Measurements from ENCODE around the gene CCDC51. TPM values are rescaled to one million over a fixed set of nuclear protein-coding genes. Genes with fewer than 3 reads are reported as not detected.

The CCDC51 gene
- total and polyA plus RNA-seq, 2 of the 13 experiments (the other 11 are each of a cell fraction or from before 2014, with no cell fraction given) = 18.1 to 29.4 TPM

DNA sequence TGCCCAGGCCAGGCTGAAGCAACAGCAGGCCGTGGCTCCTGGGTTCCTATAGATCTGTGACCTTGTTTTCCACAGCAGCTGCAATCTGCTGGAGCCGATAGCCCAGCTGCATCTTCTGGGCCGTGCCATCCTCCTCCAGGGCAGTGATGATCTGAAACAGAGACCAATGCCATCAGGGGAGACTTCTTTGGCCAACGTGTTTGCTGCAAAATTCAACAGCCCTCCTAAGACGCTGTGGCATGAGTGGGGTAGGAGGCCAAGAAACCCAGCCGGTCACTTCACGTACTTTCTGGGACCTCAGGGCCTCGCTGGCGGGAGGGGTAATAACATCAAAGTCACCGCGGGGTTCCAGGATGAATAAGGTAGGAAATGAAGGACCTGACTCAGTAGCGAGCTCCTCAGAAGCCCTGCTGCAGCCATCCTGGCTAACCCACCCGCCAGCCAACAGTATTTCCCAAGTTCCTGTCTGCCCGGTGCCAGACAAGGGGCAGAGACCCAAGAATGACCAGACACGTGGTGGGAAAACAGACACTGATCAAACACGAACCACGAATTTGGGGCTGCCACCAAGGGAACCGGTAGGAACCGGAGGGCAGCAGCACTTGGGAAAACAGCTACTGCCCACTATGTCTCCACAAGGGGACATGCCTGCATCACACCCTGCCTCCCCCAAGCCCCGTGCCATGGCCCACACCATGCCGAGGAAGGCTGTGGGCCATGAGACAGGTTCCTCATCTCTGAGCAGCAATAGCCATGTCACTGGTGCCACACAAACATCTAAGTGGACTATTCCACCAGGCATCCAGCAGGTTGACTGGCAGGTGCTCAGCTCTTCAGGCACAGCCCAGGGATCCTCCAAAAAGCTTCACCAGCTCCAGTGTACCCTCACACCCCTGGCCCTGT lies 35.2 kb downstream of the CCDC51 start:
- no TSS peak for BruUV-seq (replicated peaks)
- no peak overlapping the region for H3K4me3 ChIP-seq (replicated peaks in 1 of 3; ENCODE audit: insufficient read depth in 1 of 3, low read depth in 2 of 3, low read length in 3 of 3)
- H3K9me3 ChIP-seq (ENCODE audit: low read length) = no peaks in the 10 kb centered on the region
- ChIA-PET CTCF (ENCODE audit: low intra/inter-chr PET ratio, low total read pairs) (no interaction called here), POLR2A (interaction anchor here (1.3 to 3.3 kb wide), 4 partner anchors 18 to 35 kb away, joined by 3 to 19 read pairs (median 10); partner anchors contain the start of genes CCDC51, PLXNB1 and TMA7)
- peaks cover 52 to 64% of the 10 kb centered on the region in 2 experiments; a peak in 4 of 5 replicates for H3K36me3 ChIP-seq (replicated peaks in 1 of 2; ENCODE audit: control insufficient read depth in 1 of 2, insufficient read depth in 2 of 2, low read length in 2 of 2)
- intact Hi-C loops (cut with micrococcal nuclease; ENCODE audit: unreplicated experiment) = no loop called here
- no peaks in the 10 kb centered on the region for H3K4me1 ChIP-seq (ENCODE audit: insufficient read depth, low read length)
- no peak overlapping the region for H3K9ac ChIP-seq (ENCODE audit: insufficient read depth, low read depth, low read length)
- H3K4me2 ChIP-seq (ENCODE audit: low read depth, low read length) = no peak overlapping the region
- no peak overlapping the region for H3K27ac ChIP-seq (ENCODE audit: extremely low read length, insufficient read depth, low read length)
- DNase-seq (ENCODE audit: low spot score) (no peak), ATAC-seq (no peak), FAIRE-seq (no peak)
- TF ChIP-seq AGO2 (optimal IDR thresholded peaks at IDR 0.05; ENCODE audit: low read depth, low read length) (peak; percentile 17), NCOA2 (CRISPR knock-in tag; IDR thresholded peaks at IDR 0.05) (no peak)
- H4K20me1 ChIP-seq (ENCODE audit: insufficient read depth, low read length) = peaks cover 5% of the 10 kb centered on the region; the same call in 1 of the 2 replicates
- no peaks in the 10 kb centered on the region for H3K79me2 ChIP-seq (ENCODE audit: insufficient read depth, low read length)
- no peaks in the 10 kb centered on the region for H3K27me3 ChIP-seq (ENCODE audit: control insufficient read depth in 1 of 2, insufficient read depth in 2 of 2, low read length in 2 of 2)
- H2AFZ ChIP-seq (ENCODE audit: low read length) = no peak overlapping the region
- in situ Hi-C loops (cut with HindIII; ENCODE audit: extremely low pct_ligation_motif_present, low pct_unique_long_range_greater_than_20kb) = loop anchor here (5.0 kb wide), 1 partner anchor 33 kb away; no protein-coding TSS in a partner anchor
- WGBS (ENCODE audit: low lambda C conversion rate) = 93% methylated on average over 14 of the region's 21 CpGs

DNA sequence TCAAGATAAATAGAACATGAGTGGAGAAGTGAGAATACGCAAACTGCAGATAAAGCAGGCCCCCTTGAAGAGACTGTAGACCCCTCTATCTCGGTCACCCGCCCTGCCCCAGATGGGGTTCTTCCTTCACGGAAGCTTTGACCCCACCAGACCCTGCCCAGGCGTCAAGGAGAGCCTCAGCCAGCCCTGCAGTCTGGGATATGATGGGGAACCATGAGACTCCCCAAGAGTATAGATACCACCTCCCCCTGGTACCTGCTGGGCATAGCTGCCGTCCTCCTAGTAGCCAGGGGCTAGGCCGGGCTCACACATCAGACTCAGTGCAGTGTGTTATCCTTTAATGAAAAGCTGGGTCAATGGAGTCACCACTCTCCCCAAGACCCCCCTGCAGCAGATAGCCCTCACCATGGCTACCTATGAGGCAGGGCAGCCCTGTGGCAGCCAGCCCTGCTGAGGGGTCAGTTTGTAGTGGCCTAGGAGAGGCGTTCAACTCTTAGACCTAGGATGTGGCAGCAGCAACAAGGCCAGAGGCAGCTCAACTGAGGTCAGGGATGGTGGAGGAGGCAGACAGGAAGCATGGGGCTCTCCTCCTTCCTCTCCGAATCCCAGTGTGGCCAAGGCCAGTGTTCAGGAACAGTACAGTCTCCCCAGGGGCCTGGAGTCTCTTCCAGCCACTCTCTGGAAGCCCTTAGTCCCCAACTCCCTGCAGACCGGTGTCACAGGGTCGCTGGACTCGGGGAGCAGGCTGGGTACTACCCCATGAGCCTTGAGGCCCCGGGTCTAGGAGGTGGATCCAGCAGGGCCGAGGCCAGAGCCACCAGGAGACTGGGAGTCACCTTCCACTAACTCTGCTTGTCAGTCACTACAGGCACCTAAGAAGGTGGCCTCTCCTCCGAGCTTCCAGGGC lies 36.1 kb downstream of the CCDC51 start:
- DNase-seq (ENCODE audit: low spot score) (no peak), FAIRE-seq (no peak), ATAC-seq (no peak)
- Histone ChIP-seq H4K20me1 (ENCODE audit: insufficient read depth, low read length) (peaks cover under 1% of the 10 kb centered on the region; the same call in 1 of the 2 replicates), H3K4me1 (ENCODE audit: insufficient read depth, low read length) (peaks cover 6% of the 10 kb centered on the region), H3K36me3 (replicated peaks in 1 of 2; ENCODE audit: control insufficient read depth in 1 of 2, insufficient read depth in 2 of 2, low read length in 2 of 2) (peaks cover 44 to 55% of the 10 kb centered on the region in 2 experiments; a peak in 4 of 5 replicates), H3K79me2 (ENCODE audit: insufficient read depth, low read length) (no peaks in the 10 kb centered on the region), H3K27me3 (ENCODE audit: control insufficient read depth in 1 of 2, insufficient read depth in 2 of 2, low read length in 2 of 2) (no peaks in the 10 kb centered on the region), H2AFZ (ENCODE audit: low read length) (no peak overlapping the region), H3K9ac (ENCODE audit: insufficient read depth, low read depth, low read length) (no peak overlapping the region), H3K9me3 (ENCODE audit: low read length) (no peaks in the 10 kb centered on the region), H3K27ac (ENCODE audit: extremely low read length, insufficient read depth, low read length) (no peak overlapping the region), H3K4me3 (replicated peaks in 1 of 3; ENCODE audit: insufficient read depth in 1 of 3, low read depth in 2 of 3, low read length in 3 of 3) (no peak overlapping the region), H3K4me2 (ENCODE audit: low read depth, low read length) (no peak overlapping the region)
- BruUV-seq (replicated peaks) = no TSS peak
- ChIA-PET CTCF (ENCODE audit: low intra/inter-chr PET ratio, low total read pairs) (no interaction called here), POLR2A (interaction anchor here (0.8 to 3.3 kb wide), 6 partner anchors 15 to 33 kb away, joined by 3 to 19 read pairs (median 6); partner anchors contain the start of gene PLXNB1)
- TF ChIP-seq KDM1A (CRISPR knock-in tag; IDR thresholded peaks at IDR 0.05) = no peak
- intact Hi-C loops (cut with micrococcal nuclease; ENCODE audit: unreplicated experiment) (no loop called here), in situ Hi-C loops (cut with HindIII; ENCODE audit: extremely low pct_ligation_motif_present, low pct_unique_long_range_greater_than_20kb) (loop anchor here (5.0 kb wide), 1 partner anchor 34 kb away; no protein-coding TSS in a partner anchor)
- WGBS (ENCODE audit: low lambda C conversion rate) = 94% methylated on average over 6 of the region's 15 CpGs

Data from HepG2 (cell line).